Measurements from ENCODE around the gene CCDC68.

CCDC68 gene

GRCh38 chr18:54946149-54946581, 13.1 kb downstream of the CCDC68 start:
- no peak for TF ChIP-seq CTCF (IDR thresholded peaks at IDR 0.05)

DNA sequence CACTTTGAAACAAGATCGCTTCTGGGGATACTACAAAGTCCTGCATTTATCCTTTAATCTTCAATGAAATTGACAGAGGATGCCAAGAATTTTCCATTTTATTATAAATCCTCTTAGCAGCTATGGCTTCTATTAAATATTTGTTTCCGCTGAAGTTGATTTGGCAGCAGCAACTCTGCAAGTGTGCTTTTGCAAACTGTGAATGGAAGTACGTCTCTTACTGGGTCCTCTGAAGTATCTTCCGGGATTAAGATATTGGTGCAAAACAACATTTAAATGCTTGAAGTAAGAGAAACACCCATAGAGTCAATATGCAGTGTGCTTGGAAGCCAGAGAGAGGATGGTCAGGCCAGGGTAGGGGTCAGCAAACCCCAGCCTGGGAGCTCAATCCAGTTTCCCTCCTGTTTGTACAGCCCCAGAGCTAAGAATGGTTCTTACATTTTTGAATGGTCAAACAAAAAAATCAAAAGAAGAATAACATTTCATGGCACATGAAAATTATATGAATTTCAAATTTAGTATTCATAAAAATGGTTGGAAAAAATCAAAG, 13.6 kb downstream of the CCDC68 start:
- no peak for TF ChIP-seq CTCF (IDR thresholded peaks at IDR 0.05)

DNA sequence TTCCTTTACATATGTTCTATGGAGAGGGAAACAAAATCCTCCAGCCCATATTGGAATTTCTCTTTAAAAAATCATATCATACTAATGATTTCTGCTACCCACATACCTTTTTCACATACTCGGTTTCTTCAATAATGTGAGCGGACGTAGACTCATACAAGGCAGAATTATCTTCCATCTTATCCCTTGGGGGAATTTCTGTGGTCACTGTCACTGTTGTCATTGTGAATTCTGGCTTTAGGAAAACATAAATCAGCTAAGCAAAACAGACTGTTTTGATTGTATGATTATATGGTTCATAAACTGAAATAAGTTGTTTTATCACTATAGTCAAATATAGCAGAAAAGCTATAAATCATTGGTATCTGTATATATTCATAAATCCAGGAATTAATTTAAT, 16.7 kb downstream of the CCDC68 start:
- no peak for TF ChIP-seq CTCF (IDR thresholded peaks at IDR 0.05)

- no peak for TF ChIP-seq CTCF (IDR thresholded peaks at IDR 0.05)
Observed at GRCh38 chr18:54942144-54942543, 17.1 kb downstream of the CCDC68 start.

- TF ChIP-seq CTCF (IDR thresholded peaks at IDR 0.05), result no peak
Observed at GRCh38 chr18:54939361-54939917, 19.8 kb downstream of the CCDC68 start.

GRCh38 chr18:54938506-54938905, 20.8 kb downstream of the CCDC68 start:
- TF ChIP-seq CTCF (IDR thresholded peaks at IDR 0.05), result no peak

DNA sequence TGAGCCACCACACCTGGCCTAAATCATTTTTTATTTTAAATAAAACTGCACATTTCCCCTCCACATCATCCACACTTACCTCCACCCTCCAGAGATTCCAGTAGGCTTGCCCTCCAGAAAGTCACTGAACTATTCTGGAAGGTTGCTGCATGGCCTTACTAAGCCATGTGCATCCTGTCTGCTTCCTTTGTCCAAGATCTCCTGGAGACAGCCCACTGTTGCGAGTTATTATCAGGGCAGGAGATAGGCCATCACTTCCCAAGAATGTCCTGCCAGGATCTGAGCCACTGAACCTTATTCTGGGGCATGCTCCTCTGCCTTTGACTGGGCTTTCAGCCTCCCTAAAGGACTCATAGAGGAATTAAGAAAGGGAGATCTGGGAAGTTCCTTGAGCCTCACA, 26.8 kb downstream of the CCDC68 start:
- TF ChIP-seq CTCF (IDR thresholded peaks at IDR 0.05), result no peak

DNA sequence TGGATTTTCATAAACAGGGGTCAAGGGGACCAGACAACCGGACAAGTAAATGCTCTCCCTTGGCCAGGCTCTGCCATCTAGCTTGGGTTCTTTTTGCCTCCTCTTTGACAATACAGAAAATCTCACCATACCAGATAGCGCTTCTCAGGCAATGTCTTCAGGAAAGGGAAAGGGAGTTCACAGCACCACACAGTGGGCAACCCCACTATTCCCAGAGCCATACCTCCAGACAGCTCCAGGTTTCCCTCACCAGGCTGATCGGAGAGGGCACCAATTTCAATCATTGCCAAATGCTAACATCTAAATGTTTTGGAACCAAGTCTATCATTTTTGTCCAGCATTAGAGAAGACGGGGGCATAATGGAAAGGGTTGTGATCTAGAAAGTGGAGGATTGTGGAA, 28.1 kb downstream of the CCDC68 start:
- TF ChIP-seq CTCF (IDR thresholded peaks at IDR 0.05), result no peak
